ENCODE measurements around the gene COX5B.

GRCh38 chr2:97660775-97661389 is 15.0 kb downstream of the COX5B start:
- no peak for TF ChIP-seq CTCF (IDR thresholded peaks at IDR 0.05)
- no peak for TF ChIP-seq EZH2phosphoT487 (IDR thresholded peaks at IDR 0.05)

All from neural progenitor cell (in vitro differentiated cells).